Stimulated activated CD8-positive, alpha-beta memory T cell treated with anti-CD3 and anti-CD28 coated beads, Interleukin-15, amount 100 ng/mL, for 4 hours (primary cell): ENCODE data around the gene ZNF878.
A peak's percentile ranks its signal among the peaks of the same experiment; 100 is the strongest.

Experiments
- DNase-seq, 2 donors: peaks; one replicate each; pipeline ENCODE4 v3.0.0-alpha.2; 2020; ENCODE audit warnings: low read depth in 2 of 2

The ZNF878 gene

DNA sequence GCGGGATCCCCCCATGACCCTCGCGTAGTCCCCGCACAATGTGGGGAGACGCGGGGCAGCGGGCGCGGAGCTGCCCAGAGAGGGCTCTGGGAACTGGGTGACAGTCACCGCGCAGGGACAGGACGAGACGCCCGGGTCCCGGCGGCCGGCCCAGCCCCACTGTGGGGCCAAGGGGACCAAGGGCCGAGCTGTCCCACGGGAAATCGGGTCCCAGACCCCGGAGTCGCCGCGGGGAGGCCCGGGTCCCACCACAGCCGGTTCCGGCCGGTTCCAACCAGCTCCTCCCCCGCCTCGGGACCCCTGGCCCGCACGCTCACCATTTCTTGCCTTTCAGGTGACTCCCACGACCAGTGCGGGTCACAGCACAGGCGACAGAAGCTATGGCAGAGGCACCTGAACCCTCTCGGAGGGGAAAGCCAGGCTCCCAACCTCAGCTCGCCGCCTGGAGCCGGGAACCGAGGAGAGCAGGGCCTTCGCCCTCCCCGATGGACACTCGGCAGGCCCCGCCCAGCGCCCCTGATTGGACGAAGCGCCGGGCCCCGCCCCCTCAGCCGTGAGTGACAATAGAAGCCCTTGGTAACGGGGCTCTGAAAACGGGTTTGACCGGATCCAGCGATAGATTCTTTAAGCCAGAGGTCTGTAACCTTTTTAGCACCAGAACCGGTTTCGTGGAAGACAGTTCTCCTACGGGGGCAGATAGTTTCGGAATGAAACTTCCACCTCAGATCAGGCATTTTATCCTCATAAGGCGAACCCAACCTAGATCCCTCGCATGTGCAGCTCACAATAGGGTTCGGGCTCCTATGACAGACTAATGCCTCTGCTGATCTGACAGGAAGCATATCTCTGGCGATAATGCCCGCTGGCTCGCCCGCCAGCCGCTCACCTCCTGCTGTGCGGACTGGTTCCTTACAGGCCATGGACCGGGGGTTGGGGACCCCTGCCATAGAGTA, 17.3 kb downstream of the ZNF878 start, which contains the start of gene ZNF433:
ZNF433 (minus strand) TSS at position 460 of the 953 bp plus-strand sequence; CDS start at position 320, 140 bp downstream.
- peak; percentile 32 to 47 for DNase-seq

DNA sequence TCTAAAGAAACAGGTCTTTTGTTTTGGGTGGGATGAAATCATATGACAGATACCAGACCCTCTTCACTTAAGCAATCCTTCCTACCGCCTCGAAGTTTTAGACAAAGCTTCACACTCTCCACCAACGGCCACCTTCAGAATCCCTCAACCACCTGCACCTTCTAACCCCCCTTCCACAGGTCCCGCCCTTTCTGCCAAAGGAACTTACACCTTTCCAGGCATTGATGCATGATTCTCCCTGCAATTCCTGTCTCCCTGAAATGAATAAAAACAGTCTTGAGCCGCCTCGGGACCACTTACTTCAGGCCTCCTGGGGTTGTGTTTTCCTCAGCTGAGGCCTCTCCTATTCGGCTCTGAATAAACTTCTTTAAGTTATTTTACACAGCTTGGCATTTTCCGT, 18.1 kb downstream of the ZNF878 start:
- no peak for DNase-seq

DNA sequence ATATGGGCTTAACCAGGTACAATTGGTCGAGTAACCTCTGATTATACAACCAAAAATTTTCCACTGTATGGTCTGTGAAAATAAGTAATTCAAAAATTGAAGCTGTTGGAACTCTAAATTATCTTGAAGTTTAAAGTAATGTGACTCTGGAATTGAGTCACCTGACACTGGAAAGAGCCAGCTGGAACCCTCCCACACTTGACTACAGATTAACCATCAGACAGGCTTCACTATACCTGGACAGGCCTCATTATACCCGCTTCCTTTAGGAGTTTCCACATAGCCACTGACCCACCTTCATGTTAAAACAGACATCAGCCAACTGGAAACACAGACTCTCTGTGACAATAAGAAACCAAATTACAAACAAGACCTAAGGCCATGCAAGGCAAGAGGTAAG, 18.6 kb downstream of the ZNF878 start:
- DNase-seq = no peak

- DNase-seq = no peak
These were observed 37.0 kb downstream of the ZNF878 start for GRCh38 chr19:12015753-12016116.

GRCh38 chr19:12015015-12015752, 37.6 kb downstream of the ZNF878 start:
- DNase-seq = no peak

GRCh38 chr19:12000152-12000981, 52.4 kb downstream of the ZNF878 start:
- no peak for DNase-seq

DNA sequence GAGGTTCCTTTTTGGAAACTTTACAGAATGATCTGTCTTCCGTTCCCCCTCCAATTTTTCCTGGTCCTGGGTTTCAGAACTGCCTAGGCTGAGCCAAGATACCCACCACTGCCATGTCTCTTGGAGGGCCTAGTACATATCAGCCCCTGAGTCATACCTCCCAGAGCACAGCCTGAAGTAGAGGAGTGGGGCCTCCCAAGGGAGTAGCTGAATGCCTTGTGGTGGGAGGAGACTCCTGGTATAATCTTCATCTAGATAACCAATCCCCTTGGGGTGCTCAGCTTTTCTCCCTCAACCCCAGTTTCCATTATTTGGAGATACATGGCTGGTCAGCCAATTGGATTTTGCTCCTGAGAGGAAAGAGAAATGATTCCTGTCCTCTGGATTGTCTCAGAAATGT, 57.6 kb downstream of the ZNF878 start:
- no peak for DNase-seq
